ENCODE results near the gene PABPN1L.

DNA sequence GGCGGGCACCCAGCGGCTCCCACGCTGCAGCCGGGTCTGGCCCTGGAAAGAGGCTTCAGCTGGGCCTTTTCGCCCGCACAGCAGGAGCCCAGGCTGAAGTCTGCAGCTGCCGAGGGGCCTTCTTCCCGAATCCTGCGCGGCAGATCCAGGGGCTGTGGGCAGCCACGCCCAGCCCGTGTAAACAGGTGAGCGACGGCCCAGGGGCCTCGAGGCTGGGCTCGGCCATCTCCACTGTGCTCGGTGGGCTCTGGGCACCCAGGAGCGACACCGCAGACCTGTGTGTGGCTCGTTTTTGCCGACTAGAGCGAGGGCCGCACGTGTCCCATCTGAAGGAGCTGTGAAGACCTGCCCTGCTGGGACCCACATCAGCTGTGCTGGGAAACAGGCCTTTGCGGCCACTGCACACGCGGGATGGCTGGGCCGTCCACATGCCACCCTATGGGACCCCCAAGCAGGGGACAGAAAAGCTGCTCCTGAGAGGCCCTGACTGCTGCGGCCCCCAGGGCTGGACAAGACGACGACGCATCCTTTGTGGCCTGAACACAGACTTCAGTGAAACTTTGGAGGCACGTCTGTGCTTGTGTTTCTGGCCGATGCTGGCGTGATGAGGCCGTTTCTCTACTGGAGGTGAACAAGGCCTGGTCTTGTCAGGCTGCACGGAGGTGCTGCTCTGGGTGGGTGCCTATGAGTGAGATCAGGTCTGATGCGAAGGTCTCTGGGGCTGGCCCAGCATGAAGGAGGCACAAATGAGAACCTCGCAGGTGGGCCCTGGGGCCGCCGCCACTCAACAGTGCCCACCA, 49.5 kb downstream of the PABPN1L start:
- TF ChIP-seq, protein P1, sequence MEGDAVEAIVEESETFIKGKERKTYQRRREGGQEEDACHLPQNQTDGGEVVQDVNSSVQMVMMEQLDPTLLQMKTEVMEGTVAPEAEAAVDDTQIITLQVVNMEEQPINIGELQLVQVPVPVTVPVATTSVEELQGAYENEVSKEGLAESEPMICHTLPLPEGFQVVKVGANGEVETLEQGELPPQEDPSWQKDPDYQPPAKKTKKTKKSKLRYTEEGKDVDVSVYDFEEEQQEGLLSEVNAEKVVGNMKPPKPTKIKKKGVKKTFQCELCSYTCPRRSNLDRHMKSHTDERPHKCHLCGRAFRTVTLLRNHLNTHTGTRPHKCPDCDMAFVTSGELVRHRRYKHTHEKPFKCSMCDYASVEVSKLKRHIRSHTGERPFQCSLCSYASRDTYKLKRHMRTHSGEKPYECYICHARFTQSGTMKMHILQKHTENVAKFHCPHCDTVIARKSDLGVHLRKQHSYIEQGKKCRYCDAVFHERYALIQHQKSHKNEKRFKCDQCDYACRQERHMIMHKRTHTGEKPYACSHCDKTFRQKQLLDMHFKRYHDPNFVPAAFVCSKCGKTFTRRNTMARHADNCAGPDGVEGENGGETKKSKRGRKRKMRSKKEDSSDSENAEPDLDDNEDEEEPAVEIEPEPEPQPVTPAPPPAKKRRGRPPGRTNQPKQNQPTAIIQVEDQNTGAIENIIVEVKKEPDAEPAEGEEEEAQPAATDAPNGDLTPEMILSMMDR (IDR thresholded peaks at IDR 0.05): no peak
- no peak for TF ChIP-seq EZH2 (IDR thresholded peaks at IDR 0.05; ENCODE audit: borderline replicate concordance, insufficient read depth, low read depth, low read length, poor library complexity, severe bottlenecking)
